ENCODE results near the gene KRT40. TPM values are rescaled to one million over a fixed set of nuclear protein-coding genes. Genes with fewer than 3 reads are reported as not detected.
"Not testable (repeated sequence)": the region's sequence is repeated elsewhere in the genome, so short reads cannot be mapped to it uniquely, and the experiment has no call there.

The KRT40 gene
- total and polyA plus RNA-seq, 8 donors, result 0.10 TPM; not detected in 7

DNA sequence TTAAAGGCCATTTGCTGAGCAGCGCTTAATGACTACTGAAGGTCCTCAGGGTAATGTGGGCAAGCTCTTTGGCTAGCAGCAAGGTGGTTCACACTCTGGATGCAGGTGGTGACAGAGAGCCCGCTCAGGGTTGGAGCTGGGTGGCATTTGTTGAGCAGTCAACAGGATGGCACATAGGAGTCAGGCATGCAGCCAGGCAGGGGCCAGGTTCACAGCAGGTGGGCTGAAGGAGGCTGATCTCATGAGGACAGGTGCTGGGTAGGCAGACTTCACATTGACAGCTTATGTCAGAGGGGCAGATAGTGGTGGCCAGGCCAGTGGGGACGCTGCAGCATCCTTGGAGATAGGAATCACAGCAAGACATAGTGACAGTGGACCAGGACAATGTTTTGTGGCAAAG, 20.3 kb upstream of the KRT40 start:
- H3K27me3 ChIP-seq, result peaks cover 0 to 8% (median 0%) of the 10 kb centered on the region in 3 donors
- WGBS, 5 donors, result 86 to 96% (median 92%) methylated on average over 3 of the region's 3 CpGs
- intact Hi-C loops (cut with DNase I; ENCODE audit: low total_unique reads), result no loop called here
- H3K27ac ChIP-seq, result no peak overlapping the region
- H3K9me3 ChIP-seq, result no peaks in the 10 kb centered on the region
- TF ChIP-seq EP300 (IDR thresholded peaks at IDR 0.05) (no peak), POLR2AphosphoS5 (IDR thresholded peaks at IDR 0.05) (no peak), POLR2A (IDR thresholded peaks at IDR 0.05) (no peak), CTCF (IDR thresholded peaks at IDR 0.05) (no peak)
- H3K36me3 ChIP-seq, result no peaks in the 10 kb centered on the region
- no peaks in the 10 kb centered on the region for H3K4me1 ChIP-seq
- DNase-seq, result no peak
- H3K4me3 ChIP-seq, result no peak overlapping the region

DNA sequence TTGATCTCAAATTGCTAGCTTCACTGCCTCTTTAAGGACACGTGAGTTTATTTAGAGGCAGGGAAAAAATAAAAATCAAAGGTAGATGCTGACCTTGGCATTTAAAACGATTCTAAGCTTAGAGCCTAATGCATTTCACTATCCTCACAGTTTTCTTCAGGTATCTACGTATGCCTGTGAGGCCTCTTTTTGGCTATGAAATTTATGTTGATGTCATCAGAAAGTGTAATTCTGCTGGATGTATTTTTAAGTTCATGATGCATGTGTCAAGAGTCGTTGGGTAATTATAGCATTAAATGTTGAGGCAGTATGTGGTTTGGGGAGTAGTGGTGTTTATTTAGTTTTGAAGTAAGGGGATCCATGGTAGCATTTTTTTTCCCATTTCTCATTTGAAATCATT, 19.8 kb upstream of the KRT40 start:
- H3K4me1 ChIP-seq, result no peaks in the 10 kb centered on the region
- no peak overlapping the region for H3K27ac ChIP-seq
- peaks cover 0 to 11% (median 0%) of the 10 kb centered on the region in 3 donors for H3K27me3 ChIP-seq
- TF ChIP-seq CTCF (IDR thresholded peaks at IDR 0.05) (no peak), EP300 (IDR thresholded peaks at IDR 0.05) (no peak), POLR2A (IDR thresholded peaks at IDR 0.05) (no peak), POLR2AphosphoS5 (IDR thresholded peaks at IDR 0.05) (no peak)
- H3K9me3 ChIP-seq, result no peaks in the 10 kb centered on the region
- intact Hi-C loops (cut with DNase I; ENCODE audit: low total_unique reads), result no loop called here
- H3K4me3 ChIP-seq, result no peak overlapping the region
- H3K36me3 ChIP-seq, result no peaks in the 10 kb centered on the region
- no peak for DNase-seq
- 65 to 80% (median 70%) methylated on average over 4 of the region's 4 CpGs for WGBS, 5 donors

DNA sequence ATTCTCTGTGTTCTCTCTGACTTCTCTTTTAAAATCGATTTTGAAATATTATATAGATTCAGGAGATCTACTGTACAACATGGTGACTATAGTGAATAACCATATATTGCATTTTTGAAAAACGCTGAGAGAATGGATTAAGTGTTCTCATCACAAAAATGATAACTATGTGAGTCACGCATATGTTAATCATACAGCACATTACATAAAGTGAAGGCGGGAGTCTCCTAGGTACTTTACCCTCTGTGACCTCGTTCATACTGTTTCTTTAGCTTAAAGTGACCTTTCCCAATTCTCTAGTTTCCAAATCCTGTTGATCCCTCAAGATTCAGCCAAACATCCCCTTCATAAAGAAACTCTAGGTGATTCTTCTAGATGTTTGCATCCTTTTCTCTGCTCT, 18.7 kb upstream of the KRT40 start:
- H3K27ac ChIP-seq, result no peak overlapping the region
- no peaks in the 10 kb centered on the region for H3K36me3 ChIP-seq
- WGBS, 5 donors, result 28 to 42% (median 37%) methylated on average over 5 of the region's 5 CpGs
- TF ChIP-seq POLR2AphosphoS5 (IDR thresholded peaks at IDR 0.05) (no peak), POLR2A (IDR thresholded peaks at IDR 0.05) (no peak), CTCF (IDR thresholded peaks at IDR 0.05) (no peak), EP300 (IDR thresholded peaks at IDR 0.05) (no peak)
- no peak for DNase-seq
- intact Hi-C loops (cut with DNase I; ENCODE audit: low total_unique reads), result no loop called here
- peaks cover 0 to 18% (median 0%) of the 10 kb centered on the region in 3 donors for H3K27me3 ChIP-seq
- no peak overlapping the region for H3K4me3 ChIP-seq
- no peaks in the 10 kb centered on the region for H3K4me1 ChIP-seq
- H3K9me3 ChIP-seq, result no peaks in the 10 kb centered on the region

- H3K36me3 ChIP-seq, result no peaks in the 10 kb centered on the region
- H3K4me3 ChIP-seq, result no peak overlapping the region
- H3K27me3 ChIP-seq, result peaks cover 0 to 28% (median 0%) of the 10 kb centered on the region in 3 donors
- peak in 1 of 2 donors; percentile 34 for DNase-seq
- TF ChIP-seq POLR2A (IDR thresholded peaks at IDR 0.05) (no peak), EP300 (IDR thresholded peaks at IDR 0.05) (no peak), CTCF (IDR thresholded peaks at IDR 0.05) (no peak), POLR2AphosphoS5 (IDR thresholded peaks at IDR 0.05) (no peak)
- no peaks in the 10 kb centered on the region for H3K4me1 ChIP-seq
- no peak overlapping the region for H3K27ac ChIP-seq
- intact Hi-C loops (cut with DNase I; ENCODE audit: low total_unique reads), result no loop called here
- no peaks in the 10 kb centered on the region for H3K9me3 ChIP-seq
- WGBS, 5 donors, result 47 to 78% (median 72%) methylated on average over 4 of the region's 4 CpGs
Observed at GRCh38 chr17:41001795-41002194, 17.7 kb upstream of the KRT40 start.

GRCh38 chr17:40999563-40999962, 15.4 kb upstream of the KRT40 start, which contains the start of gene KRTAP3-2:
Gene KRTAP3-2 (minus strand): TSS chr17:40999906. CDS start chr17:40999853, 53 bp downstream.
- H3K36me3 ChIP-seq; H3K4me1 ChIP-seq; H3K4me3 ChIP-seq; H3K9me3 ChIP-seq; intact Hi-C loops (cut with DNase I; ENCODE audit: low total_unique reads); H3K27ac ChIP-seq; DNase-seq: not testable (repeated sequence)
- WGBS, 5 donors, result 75 to 85% (median 81%) methylated on average over 5 to 6 of the region's 6 CpGs
- peaks cover 0 to 32% (median 0%) of the 10 kb centered on the region in 3 donors for H3K27me3 ChIP-seq

All from stomach (tissue), 9 donors.